IMR-90 (cell line): Measurements from ENCODE around the gene RUSF1. TPM values are rescaled to one million over a fixed set of nuclear protein-coding genes. Genes with fewer than 3 reads are reported as not detected.

ENCODE experiments used
- ATAC-seq: fragments of 200-7000 bp; cut with Tn5 transposase; 2 replicates; pipeline ENCODE4 v1.9.1; 2020; ENCODE audit warnings: low read depth, mild to moderate bottlenecking, moderate library complexity
- BruUV-seq: library from RNA; stranded (reverse); fragments of 400-500 nt; replicated peaks from 2 replicates; lab custom pipeline; 2021; lab: Mats Ljungman, UMichigan
- CTCF ChIA-PET: fragments of 300-600 bp; formaldehyde crosslinking; extraction: SDS; loops from one replicate; lab custom pipeline; 2021; ENCODE audit warnings: antibody characterized with exemption; lab: Yijun Ruan, JAX
- POLR2A ChIA-PET: fragments of 300-600 bp; sonication (Branson Sonifier 250); formaldehyde crosslinking; loops from one replicate; lab custom pipeline; 2022; ENCODE audit warnings: antibody characterized with exemption; ENCODE audit not compliant: unreplicated experiment; lab: Charles Lee
- DNase-seq: peaks from one replicate; pipeline ENCODE4 v3.0.0; 2013
- H2AFZ ChIP-seq: replicated peaks from 2 replicates; pipeline ENCODE3; 2013; ENCODE audit warnings: low read length, mild to moderate bottlenecking; ENCODE audit not compliant: poor library complexity
- H2AK5ac ChIP-seq: 2 replicates; pipeline ENCODE4 v1.6.1; 2013; ENCODE audit warnings: low read depth, low read length, inconsistent platforms
- H2AK9ac ChIP-seq: replicated peaks from 2 replicates; pipeline ENCODE3; 2013; ENCODE audit warnings: mild to moderate bottlenecking, low read depth, low read length, moderate library complexity; ENCODE audit not compliant: poor library complexity
- H2BK120ac ChIP-seq: 2 replicates; pipeline ENCODE4 v1.6.1; 2013; ENCODE audit warnings: low read depth, low read length, inconsistent platforms
- H2BK15ac ChIP-seq: 3 replicates; pipeline ENCODE4 v1.6.1; 2013; ENCODE audit warnings: low read depth, low read length, inconsistent platforms
- H2BK20ac ChIP-seq: 2 replicates; pipeline ENCODE4 v1.6.1; 2013; ENCODE audit warnings: low read depth, mild to moderate bottlenecking, inconsistent platforms, low read length, moderate library complexity
- H2BK5ac ChIP-seq: 2 replicates; pipeline ENCODE4 v1.6.1; 2013; ENCODE audit warnings: mild to moderate bottlenecking, low read depth, low read length, inconsistent platforms; ENCODE audit not compliant: poor library complexity, severe bottlenecking
- H3K14ac ChIP-seq: replicated peaks from 2 replicates; pipeline ENCODE4 v1.6.1; 2013; ENCODE audit warnings: low read depth, low read length, inconsistent platforms
- H3K18ac ChIP-seq: 2 replicates; pipeline ENCODE4 v1.6.1; 2013; ENCODE audit warnings: low read depth, low read length, control low read depth
- H3K23ac ChIP-seq: 2 replicates; pipeline ENCODE4 v1.6.1; 2013; ENCODE audit warnings: low read depth, low read length, inconsistent platforms
- H3K27ac ChIP-seq: 2 replicates; pipeline ENCODE4 v1.5.1; 2013; ENCODE audit warnings: mild to moderate bottlenecking, control low read depth, low read length; ENCODE audit not compliant: insufficient read depth
- H3K27me3 ChIP-seq: 2 replicates; pipeline ENCODE4 v1.6.1; 2013; ENCODE audit warnings: low read length; ENCODE audit not compliant: control insufficient read depth, insufficient read depth
- H3K36me3 ChIP-seq: 2 replicates; pipeline ENCODE4 v1.6.1; 2013; ENCODE audit warnings: low read length, mixed read lengths; ENCODE audit not compliant: control insufficient read depth, insufficient read depth
- H3K4ac ChIP-seq: 2 replicates; pipeline ENCODE4 v1.6.1; 2013; ENCODE audit warnings: low read depth, low read length, inconsistent platforms
- H3K4me1 ChIP-seq: 2 replicates; pipeline ENCODE4 v1.6.1; 2013; ENCODE audit warnings: low read length, mixed read lengths; ENCODE audit not compliant: control insufficient read depth, insufficient read depth
- H3K4me2 ChIP-seq: 2 replicates; pipeline ENCODE4 v1.6.1; 2013; ENCODE audit warnings: low read depth, mild to moderate bottlenecking, control low read depth, low read length, moderate library complexity
- H3K4me3 ChIP-seq: 2 replicates; pipeline ENCODE4 v1.5.1; 2013; ENCODE audit warnings: low read depth, mild to moderate bottlenecking, control low read depth, low read length, moderate library complexity; ENCODE audit not compliant: insufficient read depth
- H3K56ac ChIP-seq: 2 replicates; pipeline ENCODE4 v1.6.1; 2013; ENCODE audit warnings: low read length, inconsistent platforms; ENCODE audit not compliant: insufficient read depth; ENCODE audit errors: extremely low read depth
- H3K79me1 ChIP-seq, 2 experiments: 2 replicates each; pipeline ENCODE4 v1.6.1; 2013; ENCODE audit warnings: low read length in 2 of 2, inconsistent platforms in 1 of 2, low read depth in 1 of 2
- H3K9ac ChIP-seq: 2 replicates; pipeline ENCODE4 v1.6.1; 2013; ENCODE audit warnings: low read depth, low read length, control low read depth
- H3K9me1 ChIP-seq: 2 replicates; pipeline ENCODE4 v1.6.1; 2013; ENCODE audit warnings: low read length, inconsistent platforms; ENCODE audit not compliant: insufficient read depth
- H3K9me3 ChIP-seq: 2 replicates; pipeline ENCODE4 v1.6.1; 2013; ENCODE audit warnings: low read length; ENCODE audit not compliant: control insufficient read depth, insufficient read depth
- H4K20me1 ChIP-seq: 2 replicates; pipeline ENCODE4 v1.6.1; 2013; ENCODE audit warnings: low read length, inconsistent platforms; ENCODE audit not compliant: insufficient read depth
- H4K5ac ChIP-seq: 2 replicates; pipeline ENCODE4 v1.6.1; 2013; ENCODE audit warnings: mild to moderate bottlenecking, low read depth, low read length, control low read depth
- H4K8ac ChIP-seq, 2 experiments: 2 replicates each; pipeline ENCODE4 v1.6.1; 2013; ENCODE audit warnings: low read depth in 2 of 2, low read length in 2 of 2, control low read depth in 1 of 2, inconsistent platforms in 1 of 2
- H4K91ac ChIP-seq: 2 replicates; pipeline ENCODE4 v1.6.1; 2013; ENCODE audit warnings: low read depth, low read length, inconsistent platforms; ENCODE audit not compliant: insufficient read depth
- CHD1 ChIP-seq: IDR thresholded peaks from 2 replicates; pipeline ENCODE4 v1.6.1; 2012; ENCODE audit warnings: low read depth, low read length, improper control_type of control experiment
- NFE2L2 ChIP-seq: fragments of 150-350 bp; IDR thresholded peaks from 2 replicates; pipeline ENCODE4 v1.6.1; 2016; ENCODE audit warnings: low read depth, mild to moderate bottlenecking, low read length
- SMC3 ChIP-seq: fragments of 150-350 bp; IDR thresholded peaks from 2 replicates; pipeline ENCODE4 v1.6.1; 2016; ENCODE audit warnings: low read depth, mild to moderate bottlenecking, antibody characterized with exemption, low read length, moderate library complexity
- WGBS, 2 experiments: methylation state at CpG; one replicate each; pipeline versions ENCODE4 v1.1.5 to v1.1.7; 2013; ENCODE audit warnings: missing lambda C conversion rate in 2 of 2; ENCODE audit not compliant: insufficient read length in 1 of 2; ENCODE audit errors: extremely low coverage in 2 of 2; 5-methylcytosine and 5-hydroxymethylcytosine counted together
- dilution Hi-C: fragments of 300-500 bp; cut with HindIII; formaldehyde crosslinking; loops from one replicate; pipeline ENCODE4 v1.14.3; 2018; ENCODE audit warnings: low sequenced_read_pairs; ENCODE audit not compliant: unreplicated experiment
- in situ Hi-C: fragments of 300-500 bp; cut with MboI; formaldehyde crosslinking; loops from 3 replicates; pipeline ENCODE4 v1.14.3; 2019; ENCODE audit warnings: low sequenced_read_pairs, inconsistent platforms, mixed read lengths
- intact Hi-C: fragments of 100-400 bp; cut with micrococcal nuclease; formaldehyde crosslinking; loops from 2 replicates; pipeline ENCODE4 v1.10.0; 2022
- polyA plus RNA-seq, 3 experiments: library from polyadenylated mRNA; depleted of rRNA; stranded (reverse); fragments of >200 nt; gene quantifications; 2 replicates each; pipeline ENCODE4 v1.2.3, GENCODE V29; 2012; ENCODE audit warnings: low replicate concordance in 1 of 3
- total RNA-seq: library from RNA; depleted of rRNA; stranded (reverse); fragments of >200 nt; gene quantifications from 2 replicates; pipeline ENCODE4 v1.2.3, GENCODE V29; 2012

The RUSF1 gene
- total and polyA plus RNA-seq, 2 of the 4 experiments (the other 2 are of a cell fraction), result 22.9 to 65.0 TPM

DNA sequence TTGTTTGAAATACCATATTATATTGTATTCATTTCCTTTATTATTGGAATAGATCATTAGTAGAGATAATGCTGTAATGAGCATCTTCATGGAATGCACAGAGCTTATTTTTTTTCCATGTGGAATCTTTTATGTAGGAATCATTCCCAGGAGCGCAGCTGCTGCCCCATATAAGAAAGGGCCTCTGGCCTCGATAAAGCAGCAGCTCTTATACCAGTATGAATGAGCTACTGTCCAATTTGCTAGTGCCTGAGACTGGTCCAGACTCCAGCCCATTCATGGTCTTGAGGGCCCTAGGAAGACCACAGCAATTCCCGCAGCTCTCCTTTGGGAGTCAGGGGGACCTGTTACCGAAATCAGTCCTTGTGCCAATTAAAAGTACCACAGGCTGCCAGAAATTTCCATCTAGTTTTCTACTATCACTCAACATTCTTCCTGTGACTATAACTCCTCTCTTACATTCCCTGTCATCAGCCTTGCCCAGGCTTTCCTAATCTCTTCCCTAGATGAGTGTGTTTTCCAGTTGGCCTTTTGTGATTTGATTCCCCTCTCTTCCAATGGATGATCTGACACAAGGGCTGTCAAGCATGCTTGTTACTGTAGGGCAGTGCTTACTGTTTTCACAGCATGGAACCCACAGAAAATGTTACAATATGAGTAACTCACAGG is 67.5 kb downstream of the RUSF1 start:
- POLR2A ChIA-PET, result no interaction called here
- DNase-seq, result no peak
- no TSS peak for BruUV-seq

More for the DNA sequence above, 67.5 kb downstream of the RUSF1 start:
- H2AK9ac ChIP-seq, result no peak overlapping the region
- no peaks in the 10 kb centered on the region for H4K20me1 ChIP-seq
- H2BK20ac ChIP-seq, result no peak overlapping the region
- H3K9me1 ChIP-seq, result no peaks in the 10 kb centered on the region
- no peaks in the 10 kb centered on the region for H3K79me1 ChIP-seq
- in situ Hi-C loops (loop anchor here (5.0 to 10.0 kb wide), 3 partner anchors 64 to 446 kb away; partner anchors contain the start of gene RUSF1), dilution Hi-C loops (no loop called here), intact Hi-C loops (loop anchor here (10.0 kb wide), 2 partner anchors 56 to 64 kb away; partner anchors contain the start of gene RUSF1)
- H4K5ac ChIP-seq, result no peak overlapping the region
- CTCF ChIA-PET, result no interaction called here
- H2BK120ac ChIP-seq, result no peak overlapping the region
- no peak overlapping the region for H3K9ac ChIP-seq
- no peak for ATAC-seq
- no peak overlapping the region for H3K56ac ChIP-seq
- no peak overlapping the region for H2AK5ac ChIP-seq
- no peak overlapping the region for H4K8ac ChIP-seq
- TF ChIP-seq SMC3 (no peak), CHD1 (no peak), NFE2L2 (no peak)
- no peak overlapping the region for H3K4ac ChIP-seq
- H2BK5ac ChIP-seq, result no peak overlapping the region
- no peak overlapping the region for H3K23ac ChIP-seq
- no peak overlapping the region for H4K91ac ChIP-seq
- H3K9me3 ChIP-seq, result no peaks in the 10 kb centered on the region
- no peak overlapping the region for H2AFZ ChIP-seq
- no peak overlapping the region for H3K14ac ChIP-seq
- H3K4me3 ChIP-seq, result no peak overlapping the region
- no peak overlapping the region for H3K27ac ChIP-seq
- 72% methylated on average over 2 of the region's 4 CpGs; no CpG with 5 or more reads in 1 of the 2 experiments for WGBS, 2 experiments
- no peaks in the 10 kb centered on the region for H3K36me3 ChIP-seq
- H3K4me2 ChIP-seq, result no peak overlapping the region
- H3K4me1 ChIP-seq, result no peaks in the 10 kb centered on the region
- H3K27me3 ChIP-seq, result no peaks in the 10 kb centered on the region
- H2BK15ac ChIP-seq, result no peak overlapping the region
- H3K18ac ChIP-seq, result no peak overlapping the region
